MCF 10A (cell line): ENCODE data around the gene CELF4. TPM values are rescaled to one million over a fixed set of nuclear protein-coding genes. Genes with fewer than 3 reads are reported as not detected.

Source experiments
- BruUV-seq: library from RNA; stranded (reverse); fragments of 400-500 nt; replicated peaks from 2 replicates; lab custom pipeline; 2021; lab: Mats Ljungman, UMichigan
- CTCF ChIA-PET: fragments of 300-600 bp; sonication (Branson Sonifier 250); formaldehyde crosslinking; extraction: SDS; loops from one replicate; lab custom pipeline; 2021; ENCODE audit warnings: antibody characterized with exemption, inconsistent platforms; lab: Yijun Ruan, JAX
- POLR2A ChIA-PET: fragments of 300-600, 350-650 bp; sonication (Branson Sonifier 250); formaldehyde crosslinking; extraction: SDS; loops from one replicate; lab custom pipeline; 2020; ENCODE audit warnings: antibody characterized with exemption, inconsistent platforms; lab: Yijun Ruan, JAX
- DNase-seq: peaks from one replicate; pipeline ENCODE4 v3.0.0-alpha.2; 2018; ENCODE audit not compliant: unreplicated experiment
- H3K27ac Mint-ChIP-seq: one replicate; pipeline ENCODE4 v1.8.0; 2022; ENCODE audit warnings: mild to moderate bottlenecking, low read depth, mixed read lengths; ENCODE audit not compliant: unreplicated experiment
- H3K27me3 Mint-ChIP-seq: one replicate; pipeline ENCODE4 v1.8.0; 2022; ENCODE audit warnings: mixed read lengths; ENCODE audit not compliant: insufficient read depth, unreplicated experiment
- H3K36me3 Mint-ChIP-seq: one replicate; pipeline ENCODE4 v1.8.0; 2022; ENCODE audit warnings: mild to moderate bottlenecking, moderate library complexity, mixed read lengths; ENCODE audit not compliant: insufficient read depth, unreplicated experiment
- H3K4me1 Mint-ChIP-seq: one replicate; pipeline ENCODE4 v1.8.0; 2022; ENCODE audit warnings: mixed read lengths; ENCODE audit not compliant: insufficient read depth, unreplicated experiment
- H3K4me3 Mint-ChIP-seq: one replicate; pipeline ENCODE4 v1.8.0; 2022; ENCODE audit warnings: mild to moderate bottlenecking, moderate library complexity, mixed read lengths; ENCODE audit not compliant: unreplicated experiment
- H3K9me3 Mint-ChIP-seq: one replicate; pipeline ENCODE4 v1.8.0; 2022; ENCODE audit warnings: mixed read lengths; ENCODE audit not compliant: unreplicated experiment
- intact Hi-C: fragments of 100-400 bp; cut with micrococcal nuclease; formaldehyde crosslinking; loops from 2 replicates; pipeline ENCODE4 v1.14.1; 2022
- total RNA-seq: library from RNA; stranded (reverse); gene quantifications from 2 replicates; pipeline ENCODE4 v1.2.3, GENCODE V29; 2022
- TF ChIP-seq, protein P1 (sequence below): fragments of 200-600 bp; IDR thresholded peaks from one replicate; pipeline ENCODE4 v1.8.0; 2022; ENCODE audit warnings: antibody characterized with exemption, mild to moderate bottlenecking; ENCODE audit not compliant: unreplicated experiment

The CELF4 gene
- total RNA-seq, 1 experiment from 2014 or later = not detected

DNA sequence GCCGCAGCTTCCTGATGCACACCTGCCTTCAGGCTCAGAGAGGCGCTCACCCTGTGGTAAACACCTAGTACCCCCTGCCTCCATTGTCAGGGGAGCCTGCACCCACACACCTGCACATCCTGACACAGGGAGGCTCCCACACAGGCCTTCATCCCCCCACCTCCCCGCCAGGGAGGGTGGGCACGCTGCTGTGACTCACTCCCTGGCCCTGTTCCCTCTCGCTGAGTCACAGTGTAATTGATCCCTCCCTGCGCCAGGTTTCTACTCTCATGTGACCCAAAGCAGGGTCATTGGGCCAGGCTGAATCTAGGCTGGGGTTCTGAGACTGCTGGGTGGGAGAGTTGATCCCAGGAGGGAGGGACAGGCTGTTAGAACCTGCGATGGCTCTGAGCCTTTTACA lies 8.5 kb upstream of the CELF4 start:
- no TSS peak for BruUV-seq
- intact Hi-C loops = no loop called here
- H3K9me3 Mint-ChIP-seq = no peaks in the 10 kb centered on the region
- ChIA-PET POLR2A (no interaction called here), CTCF (no interaction called here)
- peaks cover 6% of the 10 kb centered on the region for H3K4me1 Mint-ChIP-seq
- peaks cover 6% of the 10 kb centered on the region for H3K27me3 Mint-ChIP-seq
- H3K27ac Mint-ChIP-seq = no peak overlapping the region
- no peak overlapping the region for H3K4me3 Mint-ChIP-seq
- TF ChIP-seq, protein P1, sequence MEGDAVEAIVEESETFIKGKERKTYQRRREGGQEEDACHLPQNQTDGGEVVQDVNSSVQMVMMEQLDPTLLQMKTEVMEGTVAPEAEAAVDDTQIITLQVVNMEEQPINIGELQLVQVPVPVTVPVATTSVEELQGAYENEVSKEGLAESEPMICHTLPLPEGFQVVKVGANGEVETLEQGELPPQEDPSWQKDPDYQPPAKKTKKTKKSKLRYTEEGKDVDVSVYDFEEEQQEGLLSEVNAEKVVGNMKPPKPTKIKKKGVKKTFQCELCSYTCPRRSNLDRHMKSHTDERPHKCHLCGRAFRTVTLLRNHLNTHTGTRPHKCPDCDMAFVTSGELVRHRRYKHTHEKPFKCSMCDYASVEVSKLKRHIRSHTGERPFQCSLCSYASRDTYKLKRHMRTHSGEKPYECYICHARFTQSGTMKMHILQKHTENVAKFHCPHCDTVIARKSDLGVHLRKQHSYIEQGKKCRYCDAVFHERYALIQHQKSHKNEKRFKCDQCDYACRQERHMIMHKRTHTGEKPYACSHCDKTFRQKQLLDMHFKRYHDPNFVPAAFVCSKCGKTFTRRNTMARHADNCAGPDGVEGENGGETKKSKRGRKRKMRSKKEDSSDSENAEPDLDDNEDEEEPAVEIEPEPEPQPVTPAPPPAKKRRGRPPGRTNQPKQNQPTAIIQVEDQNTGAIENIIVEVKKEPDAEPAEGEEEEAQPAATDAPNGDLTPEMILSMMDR = no peak
- DNase-seq = peak; percentile 63
- peaks cover 5% of the 10 kb centered on the region for H3K36me3 Mint-ChIP-seq

DNA sequence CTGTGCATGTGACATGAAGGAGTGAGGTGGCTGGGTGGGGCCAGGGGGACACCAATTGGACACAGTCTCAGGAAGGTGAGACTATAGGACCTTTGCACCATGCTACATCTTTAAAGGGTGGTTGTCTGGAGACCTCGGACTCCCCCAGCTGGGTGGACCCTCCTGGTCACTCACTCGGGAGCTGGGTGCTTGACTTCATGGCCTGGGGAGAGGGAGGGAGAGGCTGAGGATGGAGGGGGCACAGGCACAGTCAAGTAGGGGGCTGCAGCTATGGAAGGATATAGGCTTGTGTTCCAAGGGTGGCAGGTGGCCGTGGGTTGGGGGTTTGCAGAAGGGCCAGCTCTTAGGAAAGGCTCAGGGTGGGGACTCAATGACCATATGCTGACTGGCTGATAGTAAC lies 7.1 kb upstream of the CELF4 start:
- Mint-ChIP-seq H3K4me3 (no peak overlapping the region), H3K36me3 (peaks cover 5% of the 10 kb centered on the region), H3K4me1 (no peaks in the 10 kb centered on the region), H3K27ac (no peak overlapping the region), H3K27me3 (peaks cover 20% of the 10 kb centered on the region), H3K9me3 (no peaks in the 10 kb centered on the region)
- no peak for DNase-seq
- intact Hi-C loops = no loop called here
- POLR2A ChIA-PET = no interaction called here
- CTCF ChIA-PET = interaction anchor here (0.5 kb wide), 1 partner anchor 838 kb away, joined by 5 read pairs; no protein-coding TSS in a partner anchor
- BruUV-seq = no TSS peak
- TF ChIP-seq, protein P1 = no peak

DNA sequence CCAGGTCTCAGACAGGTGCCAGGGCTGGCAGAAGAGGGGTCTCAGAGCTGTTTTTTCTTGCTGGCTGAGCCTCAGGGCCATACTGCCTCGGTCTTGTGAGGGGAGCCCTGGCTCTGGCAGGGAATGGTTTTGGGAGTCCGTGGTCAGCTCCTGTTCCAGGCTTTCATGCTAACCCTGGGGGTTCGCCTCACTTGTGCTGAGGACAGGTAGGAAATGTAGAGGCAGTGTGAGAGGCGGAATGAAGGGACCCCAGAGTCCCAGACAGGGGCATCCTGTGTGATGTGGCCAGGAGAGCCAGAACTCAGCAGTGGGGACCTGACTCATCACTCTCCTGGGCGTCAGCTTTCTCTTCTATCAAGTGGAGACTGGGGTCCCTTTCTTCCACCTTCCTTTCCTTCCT lies 5.7 kb upstream of the CELF4 start:
- H3K4me1 Mint-ChIP-seq = no peaks in the 10 kb centered on the region
- H3K4me3 Mint-ChIP-seq = no peak overlapping the region
- ChIA-PET CTCF (interaction anchor here (0.6 kb wide), 1 partner anchor 9 kb away, joined by 4 read pairs; no protein-coding TSS in a partner anchor), POLR2A (no interaction called here)
- TF ChIP-seq, protein P1 = no peak
- H3K27me3 Mint-ChIP-seq = peaks cover 21% of the 10 kb centered on the region
- no TSS peak for BruUV-seq
- intact Hi-C loops = no loop called here
- H3K36me3 Mint-ChIP-seq = peaks cover 5% of the 10 kb centered on the region
- H3K9me3 Mint-ChIP-seq = no peaks in the 10 kb centered on the region
- DNase-seq = no peak
- no peak overlapping the region for H3K27ac Mint-ChIP-seq

DNA sequence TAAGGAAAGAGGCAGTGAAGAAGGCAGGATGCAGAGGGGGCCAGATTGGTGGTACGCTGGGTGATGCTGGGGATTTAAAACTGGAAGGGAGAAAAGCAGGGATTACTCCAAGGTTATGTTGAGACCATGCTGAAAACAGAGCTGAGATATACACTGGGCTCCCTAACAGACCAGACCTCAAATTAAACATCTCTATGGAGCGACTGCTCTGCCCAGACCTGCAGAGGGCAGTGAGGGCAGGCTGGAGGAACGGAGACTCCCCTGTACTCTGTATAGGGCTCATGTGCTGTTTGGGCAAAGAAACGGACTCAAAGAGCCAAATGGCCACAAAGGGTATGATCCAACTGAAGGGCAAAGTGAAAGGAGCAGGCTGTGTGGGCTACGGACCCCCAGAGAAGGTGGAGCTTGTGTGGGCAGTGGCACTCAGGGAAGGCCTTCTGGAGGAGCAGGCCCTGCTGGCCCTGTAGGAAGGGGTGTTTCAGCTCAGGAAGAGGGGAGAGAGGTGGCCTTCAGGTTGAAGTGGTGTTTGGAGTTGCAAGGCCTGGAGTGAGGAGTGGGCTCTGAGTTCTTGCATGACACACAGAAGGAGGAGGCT lies 4.8 kb upstream of the CELF4 start:
- ChIA-PET POLR2A (no interaction called here), CTCF (no interaction called here)
- no TSS peak for BruUV-seq
- no peak overlapping the region for H3K27ac Mint-ChIP-seq
- no peak for DNase-seq
- peaks cover 4% of the 10 kb centered on the region for H3K4me1 Mint-ChIP-seq
- TF ChIP-seq, protein P1 = no peak
- H3K4me3 Mint-ChIP-seq = no peak overlapping the region
- peaks cover 5% of the 10 kb centered on the region for H3K36me3 Mint-ChIP-seq
- H3K9me3 Mint-ChIP-seq = no peaks in the 10 kb centered on the region
- peaks cover 28% of the 10 kb centered on the region for H3K27me3 Mint-ChIP-seq
- intact Hi-C loops = no loop called here
